GM12892 (cell line): ENCODE data around the gene CHRDL2.

ENCODE experiments used
- DNase-seq: peaks from one replicate; pipeline ENCODE4 v3.0.0; 2011; ENCODE audit not compliant: insufficient read length
- FAIRE-seq: peaks from 2 replicates; lab custom pipeline; 2011; peaks lifted over from hg19 to GRCh38; lab: Jason Lieb, UNC
- POLR2A ChIP-seq: IDR thresholded peaks from 2 replicates; pipeline ENCODE4 v1.6.1; 2011; ENCODE audit warnings: low read depth, low read length, control low read depth
- POLR2AphosphoS5 ChIP-seq: IDR thresholded peaks from 2 replicates; pipeline ENCODE4 v1.6.1; 2011; ENCODE audit warnings: low read depth, low read length, control low read depth
- TAF1 ChIP-seq: IDR thresholded peaks from 2 replicates; pipeline ENCODE4 v1.6.1; 2011; ENCODE audit warnings: low read depth, mild to moderate bottlenecking, control low read depth, low read length, borderline replicate concordance

The CHRDL2 gene

GRCh38 chr11:74721479-74721835 is 9.8 kb downstream of the CHRDL2 start:
- FAIRE-seq (no peak), DNase-seq (no peak)
- TF ChIP-seq POLR2AphosphoS5 = no peak
- TF ChIP-seq TAF1 = no peak
- no peak for TF ChIP-seq POLR2A

- FAIRE-seq (no peak), DNase-seq (no peak)
- TF ChIP-seq POLR2AphosphoS5 = no peak
- no peak for TF ChIP-seq POLR2A
- TF ChIP-seq TAF1 = no peak
These were observed 10.4 kb downstream of the CHRDL2 start for GRCh38 chr11:74720596-74721478.

- TF ChIP-seq TAF1 (no peak), POLR2A (no peak), POLR2AphosphoS5 (no peak)
- FAIRE-seq (no peak), DNase-seq (no peak)
These were observed 12.2 kb downstream of the CHRDL2 start for GRCh38 chr11:74719011-74719410.

GRCh38 chr11:74717221-74717969 is 13.8 kb downstream of the CHRDL2 start:
- TF ChIP-seq POLR2A (no peak), POLR2AphosphoS5 (no peak), TAF1 (no peak)
- FAIRE-seq (no peak), DNase-seq (no peak)

- TF ChIP-seq TAF1 = no peak
- no peak for TF ChIP-seq POLR2AphosphoS5
- FAIRE-seq (no peak), DNase-seq (no peak)
These were observed 16.3 kb downstream of the CHRDL2 start for GRCh38 chr11:74714904-74715303.

- DNase-seq (no peak), FAIRE-seq (no peak)
- no peak for TF ChIP-seq POLR2AphosphoS5
These were observed 17.5 kb downstream of the CHRDL2 start for GRCh38 chr11:74713686-74714085.

GRCh38 chr11:74710281-74710938 is 20.8 kb downstream of the CHRDL2 start:
- no peak for TF ChIP-seq TAF1
- no peak for TF ChIP-seq POLR2A
- TF ChIP-seq POLR2AphosphoS5 = no peak
- DNase-seq = no peak
- no peak for FAIRE-seq

GRCh38 chr11:74709175-74709574 is 22.1 kb downstream of the CHRDL2 start:
- no peak for DNase-seq

GRCh38 chr11:74707602-74708510 is 23.4 kb downstream of the CHRDL2 start:
- DNase-seq (no peak), FAIRE-seq (no peak)
- TF ChIP-seq TAF1 = no peak
- no peak for TF ChIP-seq POLR2A
- no peak for TF ChIP-seq POLR2AphosphoS5

More at GRCh38 chr11:74709175-74709574, 22.1 kb downstream of the CHRDL2 start:
- TF ChIP-seq POLR2AphosphoS5 (no peak), TAF1 (no peak), POLR2A (no peak)
- no peak for FAIRE-seq

GRCh38 chr11:74707182-74707581 is 24.0 kb downstream of the CHRDL2 start:
- TF ChIP-seq POLR2AphosphoS5 (no peak), TAF1 (no peak), POLR2A (no peak)
- no peak for FAIRE-seq

More at GRCh38 chr11:74707182-74707581, 24.0 kb downstream of the CHRDL2 start:
- no peak for DNase-seq
